HL-60 (cell line): Measurements from ENCODE around the gene TIMP2.

ENCODE experiments used
- DNase-seq, 2 experiments: peaks; one replicate each; pipeline ENCODE4 v3.0.0-alpha.2; 2010 to 2020; ENCODE audit warnings: low read depth in 1 of 2, low spot score in 1 of 2
- H3K27ac ChIP-seq: fragments of 250-450 bp; sonication (Bioruptor Pico); replicated peaks from 2 replicates; pipeline ENCODE4 v1.5.1; 2020; ENCODE audit warnings: mild to moderate bottlenecking, moderate library complexity
- H3K27me3 ChIP-seq: fragments of 250-450 bp; sonication (Bioruptor Pico); 2 replicates; pipeline ENCODE4 v1.5.1; 2021; ENCODE audit warnings: mild to moderate bottlenecking, moderate library complexity; ENCODE audit not compliant: insufficient read depth, poor library complexity, severe bottlenecking
- H3K4me3 ChIP-seq: replicated peaks from 2 replicates; pipeline ENCODE4 v1.5.1; 2011; ENCODE audit warnings: mild to moderate bottlenecking, control low read depth, low read length; ENCODE audit not compliant: insufficient read depth
- CTCF ChIP-seq: IDR thresholded peaks from one replicate; pipeline ENCODE4 v1.5.1; 2011; ENCODE audit warnings: low read length, control low read depth, inconsistent platforms; ENCODE audit not compliant: insufficient read depth
- GABPA ChIP-seq: IDR thresholded peaks from 2 replicates; pipeline ENCODE4 v1.6.1; 2012; ENCODE audit warnings: low read depth
- POLR2AphosphoS5 ChIP-seq: IDR thresholded peaks from 2 replicates; pipeline ENCODE4 v1.6.1; 2012; ENCODE audit warnings: low read depth
- SPI1 ChIP-seq: IDR thresholded peaks from 2 replicates; pipeline ENCODE4 v1.6.1; 2012; ENCODE audit warnings: low read depth, mild to moderate bottlenecking, borderline replicate concordance
- TF ChIP-seq, protein P1 (sequence below): IDR thresholded peaks from 2 replicates; pipeline ENCODE4 v1.6.1; 2012; ENCODE audit warnings: low read depth; ENCODE audit not compliant: insufficient replicate concordance

The TIMP2 gene

GRCh38 chr17:78901806-78902205 lies 23.4 kb downstream of the TIMP2 start:
- H3K4me3 ChIP-seq = no peak overlapping the region
- DNase-seq = no peak
- no peaks in the 10 kb centered on the region for H3K27me3 ChIP-seq
- H3K27ac ChIP-seq = no peak overlapping the region
- no peak for TF ChIP-seq CTCF
- no peak for TF ChIP-seq POLR2AphosphoS5
- TF ChIP-seq GABPA = no peak
- TF ChIP-seq SPI1 = no peak
- TF ChIP-seq, protein P1, sequence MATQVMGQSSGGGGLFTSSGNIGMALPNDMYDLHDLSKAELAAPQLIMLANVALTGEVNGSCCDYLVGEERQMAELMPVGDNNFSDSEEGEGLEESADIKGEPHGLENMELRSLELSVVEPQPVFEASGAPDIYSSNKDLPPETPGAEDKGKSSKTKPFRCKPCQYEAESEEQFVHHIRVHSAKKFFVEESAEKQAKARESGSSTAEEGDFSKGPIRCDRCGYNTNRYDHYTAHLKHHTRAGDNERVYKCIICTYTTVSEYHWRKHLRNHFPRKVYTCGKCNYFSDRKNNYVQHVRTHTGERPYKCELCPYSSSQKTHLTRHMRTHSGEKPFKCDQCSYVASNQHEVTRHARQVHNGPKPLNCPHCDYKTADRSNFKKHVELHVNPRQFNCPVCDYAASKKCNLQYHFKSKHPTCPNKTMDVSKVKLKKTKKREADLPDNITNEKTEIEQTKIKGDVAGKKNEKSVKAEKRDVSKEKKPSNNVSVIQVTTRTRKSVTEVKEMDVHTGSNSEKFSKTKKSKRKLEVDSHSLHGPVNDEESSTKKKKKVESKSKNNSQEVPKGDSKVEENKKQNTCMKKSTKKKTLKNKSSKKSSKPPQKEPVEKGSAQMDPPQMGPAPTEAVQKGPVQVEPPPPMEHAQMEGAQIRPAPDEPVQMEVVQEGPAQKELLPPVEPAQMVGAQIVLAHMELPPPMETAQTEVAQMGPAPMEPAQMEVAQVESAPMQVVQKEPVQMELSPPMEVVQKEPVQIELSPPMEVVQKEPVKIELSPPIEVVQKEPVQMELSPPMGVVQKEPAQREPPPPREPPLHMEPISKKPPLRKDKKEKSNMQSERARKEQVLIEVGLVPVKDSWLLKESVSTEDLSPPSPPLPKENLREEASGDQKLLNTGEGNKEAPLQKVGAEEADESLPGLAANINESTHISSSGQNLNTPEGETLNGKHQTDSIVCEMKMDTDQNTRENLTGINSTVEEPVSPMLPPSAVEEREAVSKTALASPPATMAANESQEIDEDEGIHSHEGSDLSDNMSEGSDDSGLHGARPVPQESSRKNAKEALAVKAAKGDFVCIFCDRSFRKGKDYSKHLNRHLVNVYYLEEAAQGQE = no peak

DNA sequence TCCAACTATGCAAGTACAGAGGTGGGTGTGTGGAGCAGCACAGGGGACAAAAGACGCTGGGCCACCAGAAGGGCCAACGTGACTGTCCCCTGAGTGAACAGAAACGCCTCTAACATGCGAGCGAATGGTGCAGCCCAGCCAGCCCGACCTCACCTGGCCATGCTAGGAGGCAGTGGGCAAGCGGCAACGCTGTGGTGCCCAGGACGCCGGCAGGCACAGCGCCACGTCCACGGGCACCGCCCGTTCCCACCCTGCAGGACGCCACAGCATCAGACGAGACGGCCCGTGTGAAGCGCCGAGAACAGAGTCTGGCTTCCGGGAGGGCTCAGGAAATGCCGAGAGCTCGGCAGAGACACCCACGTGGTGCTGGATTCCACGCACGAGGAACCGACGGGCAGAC lies 24.4 kb downstream of the TIMP2 start:
- no peak overlapping the region for H3K27ac ChIP-seq
- no peak for DNase-seq
- no peak for TF ChIP-seq POLR2AphosphoS5
- TF ChIP-seq, protein P1 = no peak
- TF ChIP-seq GABPA = no peak
- no peak for TF ChIP-seq SPI1
- TF ChIP-seq CTCF = no peak
- no peaks in the 10 kb centered on the region for H3K27me3 ChIP-seq
- H3K4me3 ChIP-seq = no peak overlapping the region

- Histone ChIP-seq H3K27me3 (no peaks in the 10 kb centered on the region), H3K4me3 (no peak overlapping the region), H3K27ac (no peak overlapping the region)
- no peak for TF ChIP-seq POLR2AphosphoS5
- TF ChIP-seq GABPA = no peak
- TF ChIP-seq SPI1 = no peak
- TF ChIP-seq CTCF = no peak
- TF ChIP-seq, protein P1 = no peak
- no peak for DNase-seq
These were observed 25.6 kb downstream of the TIMP2 start for GRCh38 chr17:78899361-78900260.
